Tibial artery (tissue), 4 donors: ENCODE measurements around the gene KCNJ5.

Source experiments
- DNase-seq, 2 donors: peaks; one replicate each; pipeline ENCODE4 v3.0.0-alpha.2; 2019
- H3K27ac ChIP-seq, 2 donors: fragments of 200-600 bp; sonication (generic) in 1 of 2; 1 replicate in 1 of 2; 2 replicates in 1 of 2; pipeline ENCODE4 v1.5.1; 2018 to 2019; ENCODE audit warnings: mild to moderate bottlenecking in 1 of 2
- H3K27me3 ChIP-seq, 2 donors: fragments of 200-600 bp; sonication (generic) in 1 of 2; one replicate each; pipeline versions ENCODE4 v1.5.1 to v1.6.0; 2016 to 2019
- H3K36me3 ChIP-seq, 3 donors: fragments of 200-600 bp; sonication (generic) in 2 of 3; one replicate each; pipeline ENCODE4 v1.5.1; 2016 to 2019; ENCODE audit warnings: mild to moderate bottlenecking in 2 of 3
- H3K4me1 ChIP-seq, 4 donors: fragments of 200-600 bp; sonication (generic) in 2 of 4; 1 replicate in 3 of 4; 2 replicates in 1 of 4; pipeline ENCODE4 v1.5.1; 2016 to 2019
- H3K4me3 ChIP-seq, 2 donors: fragments of 200-600 bp; sonication (generic) in 1 of 2; 1 replicate in 1 of 2; 2 replicates in 1 of 2; pipeline ENCODE4 v1.5.1; 2018 to 2019; ENCODE audit warnings: mild to moderate bottlenecking in 2 of 2
- H3K9me3 ChIP-seq, 3 donors: fragments of 200-600 bp; sonication (generic) in 1 of 3; one replicate each; pipeline ENCODE4 v1.5.1; 2016 to 2019
- intact Hi-C: fragments of 100-400 bp; cut with DNase I; formaldehyde crosslinking; loops from one replicate; pipeline ENCODE4 v1.15.0; 2023; ENCODE audit warnings: low total_unique reads
- TF ChIP-seq, protein P1 (sequence below), 2 experiments: fragments of 200-600 bp in 1 of 2; fragments of 450-650 bp in 1 of 2; IDR thresholded peaks; one replicate each; pipeline ENCODE4 v1.5.1; 2017 to 2019; ENCODE audit warnings: antibody characterized with exemption in 2 of 2, mild to moderate bottlenecking in 1 of 2, moderate library complexity in 1 of 2

The KCNJ5 gene

GRCh38 chr11:128955636-128956035 is 64.5 kb downstream of the KCNJ5 start:
- Histone ChIP-seq H3K4me3 (no peak overlapping the region), H3K36me3 (no peaks in the 10 kb centered on the region), H3K27ac (no peak overlapping the region), H3K9me3 (no peaks in the 10 kb centered on the region), H3K4me1 (no peaks in the 10 kb centered on the region), H3K27me3 (peaks cover 0 to 4% of the 10 kb centered on the region in 2 donors)
- TF ChIP-seq, protein P1, sequence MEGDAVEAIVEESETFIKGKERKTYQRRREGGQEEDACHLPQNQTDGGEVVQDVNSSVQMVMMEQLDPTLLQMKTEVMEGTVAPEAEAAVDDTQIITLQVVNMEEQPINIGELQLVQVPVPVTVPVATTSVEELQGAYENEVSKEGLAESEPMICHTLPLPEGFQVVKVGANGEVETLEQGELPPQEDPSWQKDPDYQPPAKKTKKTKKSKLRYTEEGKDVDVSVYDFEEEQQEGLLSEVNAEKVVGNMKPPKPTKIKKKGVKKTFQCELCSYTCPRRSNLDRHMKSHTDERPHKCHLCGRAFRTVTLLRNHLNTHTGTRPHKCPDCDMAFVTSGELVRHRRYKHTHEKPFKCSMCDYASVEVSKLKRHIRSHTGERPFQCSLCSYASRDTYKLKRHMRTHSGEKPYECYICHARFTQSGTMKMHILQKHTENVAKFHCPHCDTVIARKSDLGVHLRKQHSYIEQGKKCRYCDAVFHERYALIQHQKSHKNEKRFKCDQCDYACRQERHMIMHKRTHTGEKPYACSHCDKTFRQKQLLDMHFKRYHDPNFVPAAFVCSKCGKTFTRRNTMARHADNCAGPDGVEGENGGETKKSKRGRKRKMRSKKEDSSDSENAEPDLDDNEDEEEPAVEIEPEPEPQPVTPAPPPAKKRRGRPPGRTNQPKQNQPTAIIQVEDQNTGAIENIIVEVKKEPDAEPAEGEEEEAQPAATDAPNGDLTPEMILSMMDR (IDR thresholded peaks at IDR 0.05) = no peak
- intact Hi-C loops = loop anchor here (2.0 kb wide), 1 partner anchor 71 kb away; no protein-coding TSS in a partner anchor
- DNase-seq = no peak

DNA sequence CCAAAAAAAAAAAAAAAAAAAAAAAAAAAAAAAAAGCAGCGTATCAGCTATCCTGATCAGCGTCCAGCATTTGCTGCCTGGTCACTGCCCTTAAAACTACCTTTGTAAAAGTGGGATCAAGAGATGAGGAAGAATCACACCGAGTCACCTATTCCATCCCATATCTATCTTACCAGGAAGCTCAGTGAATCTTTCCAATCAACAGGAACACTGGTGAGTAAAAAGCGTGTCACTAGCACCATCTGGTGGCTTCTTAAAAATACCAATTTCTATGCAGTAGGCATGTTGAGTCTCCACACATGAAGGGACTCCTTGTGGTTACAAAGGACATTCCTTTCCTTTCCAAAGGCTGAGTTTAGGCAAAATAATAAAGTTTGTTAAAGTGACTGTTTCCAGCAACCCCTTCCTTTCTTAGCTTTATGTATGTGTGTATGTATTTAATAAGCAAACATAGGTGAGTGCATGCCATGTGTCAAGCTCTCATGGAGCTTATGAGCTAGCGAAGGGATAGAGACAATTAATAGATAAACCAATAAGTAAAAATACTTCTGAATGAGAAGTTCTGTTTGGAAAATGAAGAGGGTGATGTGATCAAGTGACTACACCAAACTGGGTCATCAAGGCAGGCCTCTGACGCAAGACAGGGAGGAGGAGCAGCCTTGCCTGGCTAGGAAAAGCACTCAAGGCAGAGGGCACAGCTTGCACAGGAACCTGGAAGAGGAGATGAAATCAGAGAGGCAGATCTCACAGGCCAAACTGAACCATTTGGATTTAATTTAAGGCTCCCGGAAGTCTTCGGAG is 65.4 kb downstream of the KCNJ5 start:
- Histone ChIP-seq H3K4me1 (no peaks in the 10 kb centered on the region), H3K27me3 (peaks cover 0 to 4% of the 10 kb centered on the region in 2 donors), H3K36me3 (no peaks in the 10 kb centered on the region), H3K9me3 (no peaks in the 10 kb centered on the region), H3K27ac (no peak overlapping the region), H3K4me3 (no peak overlapping the region)
- TF ChIP-seq, protein P1 (IDR thresholded peaks at IDR 0.05) = peak; percentile 65 to 88
- intact Hi-C loops = loop anchor here (2.0 kb wide), 1 partner anchor 72 kb away; no protein-coding TSS in a partner anchor
- DNase-seq = no peak

DNA sequence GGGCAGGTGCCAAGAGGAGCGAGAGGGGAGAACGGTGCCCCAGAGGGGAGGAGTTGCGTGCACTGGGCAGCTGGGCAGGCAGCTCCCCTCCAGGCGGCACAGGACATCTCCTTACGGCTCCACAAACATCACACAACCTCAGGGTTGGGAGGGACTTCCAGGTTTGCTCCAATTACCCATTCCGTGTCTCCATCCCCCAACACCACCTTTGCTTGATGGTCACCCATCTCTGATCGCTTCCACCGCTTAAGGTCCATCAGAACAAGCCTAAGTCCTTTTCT is 66.0 kb downstream of the KCNJ5 start:
- H3K27me3 ChIP-seq = peaks cover 0 to 2% of the 10 kb centered on the region in 2 donors
- H3K9me3 ChIP-seq = no peaks in the 10 kb centered on the region
- TF ChIP-seq, protein P1 (IDR thresholded peaks at IDR 0.05) = no peak
- H3K27ac ChIP-seq = no peak overlapping the region
- no peaks in the 10 kb centered on the region for H3K36me3 ChIP-seq
- no peak overlapping the region for H3K4me3 ChIP-seq
- no peak for DNase-seq
- intact Hi-C loops = loop anchor here (2.0 kb wide), 1 partner anchor 72 kb away; no protein-coding TSS in a partner anchor
- no peaks in the 10 kb centered on the region for H3K4me1 ChIP-seq

DNA sequence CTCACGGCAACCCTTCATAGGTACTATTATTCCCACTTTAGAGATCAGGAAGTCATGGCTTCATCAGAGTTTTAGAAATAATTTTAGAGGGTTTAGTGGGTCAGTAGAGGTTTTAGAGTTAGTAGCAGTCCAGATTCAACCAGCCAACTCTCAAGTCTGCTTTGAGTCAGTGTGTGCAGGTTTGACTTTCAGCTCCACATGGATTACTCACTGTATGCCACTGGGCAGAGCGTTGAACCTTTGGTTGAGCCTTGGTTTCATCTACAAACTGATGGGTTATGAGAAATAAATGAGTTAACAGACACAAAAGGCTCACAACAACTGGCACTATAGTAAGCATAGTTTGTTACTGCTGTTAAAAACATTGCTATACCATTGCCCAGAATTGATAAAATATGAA is 70.5 kb downstream of the KCNJ5 start:
- Histone ChIP-seq H3K27me3 (no peaks in the 10 kb centered on the region), H3K4me3 (no peak overlapping the region), H3K9me3 (no peaks in the 10 kb centered on the region), H3K27ac (no peak overlapping the region), H3K36me3 (no peaks in the 10 kb centered on the region), H3K4me1 (no peaks in the 10 kb centered on the region)
- intact Hi-C loops = no loop called here
- DNase-seq = no peak
- TF ChIP-seq, protein P1 (IDR thresholded peaks at IDR 0.05) = no peak

DNA sequence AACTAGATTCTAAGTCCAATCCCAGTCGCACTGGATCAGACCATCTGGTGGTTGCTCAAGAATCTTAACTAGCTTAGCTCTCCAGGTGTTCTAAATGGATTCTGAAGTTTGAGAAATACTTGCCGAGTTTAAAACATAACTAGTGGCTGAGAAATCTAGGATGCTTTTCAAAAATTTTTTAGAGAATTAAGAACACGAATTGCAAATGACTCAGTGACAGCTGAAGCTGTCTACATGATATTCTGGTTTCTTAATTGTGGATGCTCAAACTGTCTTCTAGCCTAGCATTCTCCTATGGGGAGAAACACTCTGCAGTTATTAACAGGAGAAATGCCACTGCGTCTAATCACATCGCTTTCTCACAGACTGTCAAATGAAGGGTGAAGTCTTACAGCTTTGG is 71.7 kb downstream of the KCNJ5 start:
- Histone ChIP-seq H3K4me3 (no peak overlapping the region), H3K4me1 (no peaks in the 10 kb centered on the region), H3K27ac (no peak overlapping the region), H3K36me3 (no peaks in the 10 kb centered on the region), H3K27me3 (no peaks in the 10 kb centered on the region), H3K9me3 (no peaks in the 10 kb centered on the region)
- DNase-seq = no peak
- TF ChIP-seq, protein P1 (IDR thresholded peaks at IDR 0.05) = no peak
- intact Hi-C loops = no loop called here
